Muscle layer of colon (tissue), 2 donors: ENCODE results near the gene PPP2R2D.
"Not testable (repeated sequence)": the region's sequence is repeated elsewhere in the genome, so short reads cannot be mapped to it uniquely, and the experiment has no call there.

Experiments used
- H3K27ac ChIP-seq: one replicate; pipeline ENCODE4 v1.7.0; 2013; ENCODE audit warnings: low read depth, mild to moderate bottlenecking, low read length, moderate library complexity
- H3K27me3 ChIP-seq, 2 donors: one replicate each; pipeline ENCODE4 v1.7.0; 2013; ENCODE audit warnings: low read length in 2 of 2, mild to moderate bottlenecking in 2 of 2; ENCODE audit not compliant: insufficient read depth in 2 of 2, control insufficient read depth in 1 of 2
- H3K36me3 ChIP-seq: one replicate; pipeline ENCODE4 v1.7.0; 2013; ENCODE audit warnings: mild to moderate bottlenecking, low read length; ENCODE audit not compliant: insufficient read depth
- H3K4me1 ChIP-seq: one replicate; pipeline ENCODE4 v1.7.0; 2013; ENCODE audit warnings: mild to moderate bottlenecking, low read length; ENCODE audit not compliant: insufficient read depth
- H3K4me3 ChIP-seq, 2 donors: one replicate each; pipeline ENCODE4 v1.7.0; 2013; ENCODE audit warnings: low read length in 2 of 2, low read depth in 1 of 2, mild to moderate bottlenecking in 1 of 2, moderate library complexity in 1 of 2
- H3K9ac ChIP-seq: one replicate; pipeline ENCODE4 v1.7.0; 2013; ENCODE audit warnings: low read length
- H3K9me3 ChIP-seq: one replicate; pipeline ENCODE4 v1.7.0; 2013; ENCODE audit warnings: mild to moderate bottlenecking, low read length
- donor health status: abdominal sarcoma.
- donor health status: Adenocarcinoma of cecum.

PPP2R2D gene

GRCh38 chr10:131946880-131947279 lies 46.1 kb downstream of the PPP2R2D start:
- no peak overlapping the region for H3K9ac ChIP-seq
- no peak overlapping the region for H3K27ac ChIP-seq
- no peak overlapping the region for H3K4me3 ChIP-seq
- H3K9me3 ChIP-seq: no peaks in the 10 kb centered on the region
- peaks cover 67% of the 10 kb centered on the region for H3K36me3 ChIP-seq
- no peaks in the 10 kb centered on the region for H3K4me1 ChIP-seq
- H3K27me3 ChIP-seq: no peaks in the 10 kb centered on the region

GRCh38 chr10:131947631-131948347 lies 47.0 kb downstream of the PPP2R2D start:
- H3K9ac ChIP-seq: no peak overlapping the region
- no peaks in the 10 kb centered on the region for H3K9me3 ChIP-seq
- H3K27ac ChIP-seq: no peak overlapping the region
- no peaks in the 10 kb centered on the region for H3K27me3 ChIP-seq
- H3K4me1 ChIP-seq: no peaks in the 10 kb centered on the region
- peaks cover 64% of the 10 kb centered on the region for H3K36me3 ChIP-seq
- H3K4me3 ChIP-seq: no peak overlapping the region

DNA sequence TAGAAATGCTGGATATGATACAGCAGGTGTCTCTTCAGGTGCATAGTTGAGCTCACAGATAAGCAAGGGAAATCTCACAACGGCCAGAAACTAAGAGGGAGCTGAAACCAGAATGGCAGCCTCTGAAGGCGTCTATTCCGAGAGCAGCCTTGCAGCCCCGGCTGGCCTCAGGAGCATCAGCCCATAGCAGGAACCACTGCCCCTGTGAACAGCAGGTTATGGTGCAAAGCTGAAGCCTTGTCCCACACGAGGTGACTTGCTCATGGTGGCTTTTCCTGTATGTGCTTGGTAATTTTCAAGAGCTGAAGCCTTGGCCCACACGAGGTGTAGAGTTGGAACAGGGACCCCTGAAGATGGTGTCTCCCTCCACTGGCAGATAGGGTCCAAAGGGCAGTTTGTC lies 47.7 kb downstream of the PPP2R2D start:
- Histone ChIP-seq H3K9ac (no peak overlapping the region), H3K9me3 (no peaks in the 10 kb centered on the region), H3K4me1 (no peaks in the 10 kb centered on the region), H3K4me3 (no peak overlapping the region), H3K27me3 (no peaks in the 10 kb centered on the region), H3K27ac (no peak overlapping the region), H3K36me3 (peaks cover 65% of the 10 kb centered on the region)

GRCh38 chr10:131949041-131949862 lies 48.4 kb downstream of the PPP2R2D start:
- H3K4me1 ChIP-seq: no peaks in the 10 kb centered on the region
- no peaks in the 10 kb centered on the region for H3K9me3 ChIP-seq
- no peak overlapping the region for H3K9ac ChIP-seq
- H3K27ac ChIP-seq: no peak overlapping the region
- no peak overlapping the region for H3K4me3 ChIP-seq
- H3K36me3 ChIP-seq: peaks cover 66% of the 10 kb centered on the region
- H3K27me3 ChIP-seq: no peaks in the 10 kb centered on the region

- H3K9me3 ChIP-seq, H3K9ac ChIP-seq, H3K4me1 ChIP-seq, H3K4me3 ChIP-seq, H3K27ac ChIP-seq, H3K27me3 ChIP-seq: not testable (repeated sequence)
- peaks cover 61% of the 10 kb centered on the region for H3K36me3 ChIP-seq
These were observed 49.1 kb downstream of the PPP2R2D start for GRCh38 chr10:131949908-131950307.

GRCh38 chr10:131954356-131954965 lies 53.7 kb downstream of the PPP2R2D start:
- Histone ChIP-seq H3K27me3 (no peaks in the 10 kb centered on the region), H3K4me3 (no peak overlapping the region), H3K4me1 (no peaks in the 10 kb centered on the region), H3K9ac (no peak overlapping the region), H3K27ac (no peak overlapping the region), H3K36me3 (peaks cover 54% of the 10 kb centered on the region), H3K9me3 (no peaks in the 10 kb centered on the region)

DNA sequence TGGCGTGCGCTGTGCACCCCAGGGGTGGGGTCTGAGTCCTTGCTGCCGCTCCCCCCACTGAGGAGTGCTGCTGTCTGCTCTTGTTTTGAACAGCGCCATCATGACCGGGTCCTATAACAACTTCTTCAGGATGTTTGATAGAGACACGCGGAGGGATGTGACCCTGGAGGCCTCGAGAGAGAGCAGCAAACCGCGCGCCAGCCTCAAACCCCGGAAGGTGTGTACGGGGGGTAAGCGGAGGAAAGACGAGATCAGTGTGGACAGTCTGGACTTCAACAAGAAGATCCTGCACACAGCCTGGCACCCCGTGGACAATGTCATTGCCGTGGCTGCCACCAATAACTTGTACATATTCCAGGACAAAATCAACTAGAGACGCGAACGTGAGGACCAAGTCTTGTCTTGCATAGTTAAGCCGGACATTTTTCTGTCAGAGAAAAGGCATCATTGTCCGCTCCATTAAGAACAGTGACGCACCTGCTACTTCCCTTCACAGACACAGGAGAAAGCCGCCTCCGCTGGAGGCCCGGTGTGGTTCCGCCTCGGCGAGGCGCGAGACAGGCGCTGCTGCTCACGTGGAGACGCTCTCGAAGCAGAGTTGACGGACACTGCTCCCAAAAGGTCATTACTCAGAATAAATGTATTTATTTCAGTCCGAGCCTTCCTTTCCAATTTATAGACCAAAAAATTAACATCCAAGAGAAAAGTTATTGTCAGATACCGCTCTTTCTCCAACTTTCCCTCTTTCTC lies 55.0 kb downstream of the PPP2R2D start:
- Histone ChIP-seq H3K27me3 (no peaks in the 10 kb centered on the region), H3K9ac (no peak overlapping the region), H3K27ac (no peak overlapping the region), H3K9me3 (no peaks in the 10 kb centered on the region), H3K4me3 (no peak overlapping the region), H3K4me1 (no peaks in the 10 kb centered on the region), H3K36me3 (peaks cover 51% of the 10 kb centered on the region)

DNA sequence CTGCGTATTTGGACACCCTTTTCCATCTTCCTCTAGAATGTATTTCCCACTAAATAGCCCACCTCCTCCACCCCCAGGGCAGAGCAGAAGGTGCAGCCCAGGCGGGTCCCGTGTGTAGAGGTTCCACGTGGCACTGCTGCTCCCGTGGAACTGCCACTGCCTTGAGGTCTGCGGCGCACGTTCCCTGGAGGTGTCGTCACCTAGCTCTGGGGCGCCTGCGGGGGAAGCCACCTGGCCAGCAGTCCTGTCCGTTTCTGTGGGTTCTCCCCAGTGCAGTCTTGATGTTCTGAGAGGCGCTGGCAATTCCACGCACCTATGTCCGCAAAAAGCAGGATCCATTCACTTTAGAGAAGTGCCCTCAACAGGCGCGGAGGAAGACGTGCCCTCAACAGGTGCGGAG lies 59.0 kb downstream of the PPP2R2D start:
- Histone ChIP-seq H3K4me1 (no peaks in the 10 kb centered on the region), H3K36me3 (peaks cover 37% of the 10 kb centered on the region), H3K9me3 (no peaks in the 10 kb centered on the region), H3K9ac (no peak overlapping the region), H3K27me3 (no peaks in the 10 kb centered on the region), H3K27ac (no peak overlapping the region), H3K4me3 (no peak overlapping the region)

- Histone ChIP-seq H3K4me3 (no peak overlapping the region), H3K27me3 (no peaks in the 10 kb centered on the region), H3K9ac (no peak overlapping the region), H3K27ac (no peak overlapping the region), H3K36me3 (peaks cover 29% of the 10 kb centered on the region), H3K4me1 (no peaks in the 10 kb centered on the region), H3K9me3 (no peaks in the 10 kb centered on the region)
These were observed 59.8 kb downstream of the PPP2R2D start for GRCh38 chr10:131960631-131961046.

DNA sequence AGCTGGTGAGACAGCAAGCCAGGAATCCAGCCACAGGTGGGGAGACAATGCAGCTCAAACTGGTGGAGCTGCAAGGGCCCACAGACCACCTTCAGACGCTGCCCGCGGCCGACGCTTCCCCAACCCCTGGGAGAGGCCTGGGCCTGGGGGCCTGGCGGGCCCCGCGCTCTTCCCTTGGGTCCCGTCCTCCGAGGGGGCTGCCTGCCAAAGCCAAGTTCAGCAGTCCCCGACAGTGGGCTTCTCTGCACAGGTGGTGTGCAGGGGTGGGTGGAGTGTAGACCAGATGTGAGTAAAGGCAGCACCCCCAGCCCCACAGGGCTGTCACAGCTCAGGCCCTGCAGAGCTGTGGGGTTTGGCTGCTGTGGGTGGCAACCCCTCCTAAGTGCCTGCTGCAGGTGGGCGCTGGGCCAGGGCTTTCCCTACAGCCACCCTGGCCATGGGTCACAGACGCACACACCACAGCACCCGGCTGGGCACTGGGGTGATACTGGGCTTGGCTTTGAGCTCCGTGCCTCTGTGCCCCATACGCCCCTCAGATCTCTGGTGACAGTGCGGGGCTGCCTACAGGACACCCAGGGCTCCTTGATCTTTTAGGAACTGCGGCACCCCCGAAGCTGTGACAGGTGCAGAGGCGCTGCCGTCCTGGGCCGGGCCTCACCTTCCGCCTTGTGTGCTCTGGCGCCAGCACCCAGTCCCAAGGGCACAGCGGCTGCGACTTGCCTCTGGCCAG lies 60.4 kb downstream of the PPP2R2D start:
- Histone ChIP-seq H3K27me3 (no peaks in the 10 kb centered on the region), H3K4me1 (no peaks in the 10 kb centered on the region), H3K9me3 (no peaks in the 10 kb centered on the region), H3K27ac (no peak overlapping the region), H3K4me3 (no peak overlapping the region), H3K36me3 (peaks cover 24% of the 10 kb centered on the region), H3K9ac (no peak overlapping the region)
